Upper lobe of right lung (tissue), 1 donor: ENCODE data around the gene PEX6. TPM values are rescaled to one million over a fixed set of nuclear protein-coding genes. Genes with fewer than 3 reads are reported as not detected.

Source experiments
- ATAC-seq: fragments of 200-7000 bp; cut with Tn5 transposase; one replicate; pipeline ENCODE4 v1.9.1; 2020; ENCODE audit warnings: mild to moderate bottlenecking, moderate library complexity
- DNase-seq: peaks from one replicate; pipeline ENCODE4 v3.0.0-alpha.2; 2020
- H3K27ac ChIP-seq: fragments of 200-600 bp; one replicate; pipeline ENCODE4 v1.8.0; 2022
- H3K27me3 ChIP-seq: fragments of 200-600 bp; one replicate; pipeline ENCODE4 v1.8.0; 2022; ENCODE audit warnings: mild to moderate bottlenecking
- H3K36me3 ChIP-seq: fragments of 200-600 bp; one replicate; pipeline ENCODE4 v1.8.0; 2022
- H3K4me1 ChIP-seq: fragments of 200-600 bp; one replicate; pipeline ENCODE4 v1.8.0; 2022
- H3K4me3 ChIP-seq: fragments of 200-600 bp; one replicate; pipeline ENCODE4 v1.8.0; 2022; ENCODE audit warnings: mild to moderate bottlenecking
- H3K9me3 ChIP-seq: fragments of 200-600 bp; one replicate; pipeline ENCODE4 v1.8.0; 2022
- CTCF ChIP-seq: fragments of 200-600 bp; IDR thresholded peaks from one replicate; pipeline ENCODE4 v1.8.0; 2022; ENCODE audit warnings: antibody characterized with exemption
- intact Hi-C: fragments of 100-400 bp; cut with DNase I; formaldehyde crosslinking; loops from one replicate; pipeline ENCODE4 v1.11.0; 2022
- total RNA-seq: library from RNA; stranded (reverse); fragmentation: NEBNext Ultra II Directional; extraction: Animal tissue kit (Norgen Biotek cat#: 25700); gene quantifications from one replicate; pipeline ENCODE4 v1.2.1, GENCODE V29; 2021
- donor health status: DM: no; HTN: yes; CAD: no; lungs with severe emphysema.

Gene PEX6
- total RNA-seq, 1 donor from 2014 or later, result 30.4 TPM

GRCh38 chr6:42963179-42963854 is 15.7 kb downstream of the PEX6 start:
- DNase-seq, result no peak
- no peaks in the 10 kb centered on the region for H3K27me3 ChIP-seq
- TF ChIP-seq CTCF, result no peak
- intact Hi-C loops, result no loop called here
- no peak overlapping the region for H3K4me3 ChIP-seq
- H3K4me1 ChIP-seq, result peaks cover 19% of the 10 kb centered on the region
- H3K9me3 ChIP-seq, result no peaks in the 10 kb centered on the region
- ATAC-seq, result no peak
- no peak overlapping the region for H3K27ac ChIP-seq
- peaks cover 48% of the 10 kb centered on the region for H3K36me3 ChIP-seq

GRCh38 chr6:42962502-42963178 is 16.3 kb downstream of the PEX6 start:
- Histone ChIP-seq H3K4me3 (no peak overlapping the region), H3K27ac (no peak overlapping the region), H3K27me3 (no peaks in the 10 kb centered on the region), H3K4me1 (peaks cover 19% of the 10 kb centered on the region), H3K9me3 (no peaks in the 10 kb centered on the region), H3K36me3 (peaks cover 44% of the 10 kb centered on the region)
- no peak for ATAC-seq
- intact Hi-C loops, result no loop called here
- TF ChIP-seq CTCF, result no peak
- no peak for DNase-seq

- no peak for ATAC-seq
- intact Hi-C loops, result no loop called here
Observed at GRCh38 chr6:42962096-42962495, 16.9 kb downstream of the PEX6 start.

GRCh38 chr6:42961020-42961470 is 17.9 kb downstream of the PEX6 start:
- intact Hi-C loops, result no loop called here
- no peak for TF ChIP-seq CTCF

More at GRCh38 chr6:42962096-42962495, 16.9 kb downstream of the PEX6 start:
- no peak overlapping the region for H3K4me3 ChIP-seq
- no peak for TF ChIP-seq CTCF
- no peak for DNase-seq
- H3K36me3 ChIP-seq, result peaks cover 40% of the 10 kb centered on the region
- peaks cover 19% of the 10 kb centered on the region for H3K4me1 ChIP-seq
- no peak overlapping the region for H3K27ac ChIP-seq
- H3K27me3 ChIP-seq, result no peaks in the 10 kb centered on the region
- no peaks in the 10 kb centered on the region for H3K9me3 ChIP-seq

GRCh38 chr6:42960243-42961019 is 18.6 kb downstream of the PEX6 start, which contains the start of gene GNMT:
Gene GNMT, plus strand, starts transcription at chr6:42960754. Its CDS starts 14 bp downstream, at chr6:42960768.
- Histone ChIP-seq H3K27me3 (no peaks in the 10 kb centered on the region), H3K4me3 (peak within 1 kb of the TSS; percentile 60), H3K27ac (peak within 1 kb of the TSS; percentile 55), H3K4me1 (peaks cover 19% of the 10 kb centered on the region), H3K36me3 (peaks cover 28% of the 10 kb centered on the region), H3K9me3 (no peaks in the 10 kb centered on the region)
- DNase-seq, result peak; percentile 92
- intact Hi-C loops, result no loop called here
- peak; percentile 94 for ATAC-seq
- no peak for TF ChIP-seq CTCF

More at GRCh38 chr6:42961020-42961470, 17.9 kb downstream of the PEX6 start:
- Histone ChIP-seq H3K36me3 (peaks cover 33% of the 10 kb centered on the region), H3K27ac (peak overlapping the region; percentile 55), H3K4me3 (peak overlapping the region; percentile 60), H3K9me3 (no peaks in the 10 kb centered on the region), H3K4me1 (peaks cover 19% of the 10 kb centered on the region), H3K27me3 (no peaks in the 10 kb centered on the region)
- peak; percentile 4 for ATAC-seq
- DNase-seq, result no peak
